AG04450 (cell line): ENCODE data around the gene ENOX1. TPM values are rescaled to one million over a fixed set of nuclear protein-coding genes. Genes with fewer than 3 reads are reported as not detected.

Source experiments
- CTCF ChIA-PET: fragments of 300-600, 350-600 bp; formaldehyde crosslinking; extraction: SDS; loops from one replicate; lab custom pipeline; 2022; ENCODE audit warnings: antibody characterized with exemption, inconsistent platforms; lab: Charles Lee
- POLR2A ChIA-PET: fragments of 350-600 bp; formaldehyde crosslinking; extraction: SDS; loops from one replicate; lab custom pipeline; 2021; ENCODE audit warnings: antibody characterized with exemption, inconsistent platforms; lab: Yijun Ruan, JAX
- DNase-seq: peaks from one replicate; pipeline ENCODE4 v3.0.0-alpha.2; 2011; ENCODE audit warnings: low read depth, low spot score
- H3K27ac ChIP-seq: one replicate; pipeline ENCODE4 v1.5.1; 2012; ENCODE audit warnings: low read depth, low read length, control low read depth
- H3K27me3 ChIP-seq: one replicate; pipeline ENCODE4 v1.6.0; 2012; ENCODE audit warnings: low read length; ENCODE audit not compliant: control insufficient read depth, insufficient read depth
- H3K4me3 ChIP-seq: 2 replicates; pipeline ENCODE4 v1.5.1; 2011; ENCODE audit warnings: mild to moderate bottlenecking, low read depth, low read length, control low read depth
- H3K9me3 ChIP-seq: 2 replicates; pipeline ENCODE4 v1.5.1; 2012; ENCODE audit warnings: low read length; ENCODE audit not compliant: control insufficient read depth, insufficient read depth
- polyA plus RNA-seq: library from polyadenylated mRNA; depleted of rRNA; stranded (reverse); fragments of >200 nt; gene quantifications from 2 replicates; pipeline ENCODE4 v1.2.3, GENCODE V29; 2011
- TF ChIP-seq, protein P1 (sequence below): IDR thresholded peaks from 2 replicates; pipeline ENCODE4 v1.5.1; 2011; ENCODE audit warnings: low read depth, low read length, control low read depth, inconsistent platforms

Gene ENOX1
- polyA plus RNA-seq, 1 experiment, result 3.9 TPM

DNA sequence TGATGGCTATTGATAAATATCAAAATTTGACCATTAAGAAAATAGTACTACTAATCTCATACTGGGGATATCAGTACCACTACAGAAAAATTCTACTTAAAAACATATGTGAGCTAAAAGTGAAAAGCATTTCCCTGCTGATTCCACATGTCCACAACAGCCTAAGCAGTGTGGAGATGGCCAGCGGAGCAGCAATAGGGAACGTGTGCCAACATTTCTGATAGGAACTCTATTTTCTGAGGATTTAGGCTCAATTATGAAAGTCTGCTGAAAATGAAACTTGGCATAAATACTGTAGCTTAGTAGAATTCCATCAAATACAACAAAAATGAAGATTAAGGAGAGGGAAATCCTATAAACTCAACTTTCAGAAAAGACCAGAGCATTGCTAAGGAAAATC, 311.6 kb downstream of the ENOX1 start:
- no peaks in the 10 kb centered on the region for H3K27me3 ChIP-seq
- CTCF ChIA-PET, result no interaction called here
- no peaks in the 10 kb centered on the region for H3K9me3 ChIP-seq
- POLR2A ChIA-PET, result no interaction called here
- no peak for DNase-seq
- TF ChIP-seq, protein P1, sequence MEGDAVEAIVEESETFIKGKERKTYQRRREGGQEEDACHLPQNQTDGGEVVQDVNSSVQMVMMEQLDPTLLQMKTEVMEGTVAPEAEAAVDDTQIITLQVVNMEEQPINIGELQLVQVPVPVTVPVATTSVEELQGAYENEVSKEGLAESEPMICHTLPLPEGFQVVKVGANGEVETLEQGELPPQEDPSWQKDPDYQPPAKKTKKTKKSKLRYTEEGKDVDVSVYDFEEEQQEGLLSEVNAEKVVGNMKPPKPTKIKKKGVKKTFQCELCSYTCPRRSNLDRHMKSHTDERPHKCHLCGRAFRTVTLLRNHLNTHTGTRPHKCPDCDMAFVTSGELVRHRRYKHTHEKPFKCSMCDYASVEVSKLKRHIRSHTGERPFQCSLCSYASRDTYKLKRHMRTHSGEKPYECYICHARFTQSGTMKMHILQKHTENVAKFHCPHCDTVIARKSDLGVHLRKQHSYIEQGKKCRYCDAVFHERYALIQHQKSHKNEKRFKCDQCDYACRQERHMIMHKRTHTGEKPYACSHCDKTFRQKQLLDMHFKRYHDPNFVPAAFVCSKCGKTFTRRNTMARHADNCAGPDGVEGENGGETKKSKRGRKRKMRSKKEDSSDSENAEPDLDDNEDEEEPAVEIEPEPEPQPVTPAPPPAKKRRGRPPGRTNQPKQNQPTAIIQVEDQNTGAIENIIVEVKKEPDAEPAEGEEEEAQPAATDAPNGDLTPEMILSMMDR, result no peak
- H3K27ac ChIP-seq, result no peak overlapping the region
- no peak overlapping the region for H3K4me3 ChIP-seq

- CTCF ChIA-PET, result no interaction called here
- Histone ChIP-seq H3K4me3 (no peak overlapping the region), H3K27me3 (no peaks in the 10 kb centered on the region), H3K9me3 (no peaks in the 10 kb centered on the region), H3K27ac (no peak overlapping the region)
- POLR2A ChIA-PET, result no interaction called here
- TF ChIP-seq, protein P1, result no peak
- DNase-seq, result no peak
Observed at GRCh38 chr13:43473437-43473836, 313.3 kb downstream of the ENOX1 start.

GRCh38 chr13:43472980-43473379, 313.8 kb downstream of the ENOX1 start:
- CTCF ChIA-PET, result no interaction called here
- H3K9me3 ChIP-seq, result no peaks in the 10 kb centered on the region
- TF ChIP-seq, protein P1, result no peak
- POLR2A ChIA-PET, result no interaction called here
- H3K27ac ChIP-seq, result no peak overlapping the region
- H3K4me3 ChIP-seq, result no peak overlapping the region
- no peaks in the 10 kb centered on the region for H3K27me3 ChIP-seq
- DNase-seq, result no peak

DNA sequence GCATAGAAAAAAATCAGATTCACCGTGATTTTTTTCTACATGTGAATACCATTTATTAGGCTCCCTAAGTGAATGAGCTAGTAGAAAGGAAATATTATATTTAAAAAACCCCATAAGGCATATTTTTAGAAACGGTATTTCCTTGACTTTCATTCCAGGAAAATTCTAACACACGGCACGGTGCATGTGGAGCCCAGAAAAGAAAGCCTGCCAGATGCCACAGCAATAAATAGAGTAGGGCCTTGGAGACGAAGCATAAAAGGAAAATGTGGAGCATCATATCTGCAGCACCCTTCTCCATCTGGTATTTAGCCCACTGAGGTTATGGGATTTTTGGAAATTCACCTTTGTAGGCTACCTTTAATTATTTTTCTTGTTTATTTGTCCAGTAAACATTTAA, 314.4 kb downstream of the ENOX1 start:
- CTCF ChIA-PET, result no interaction called here
- H3K27me3 ChIP-seq, result no peaks in the 10 kb centered on the region
- DNase-seq, result no peak
- TF ChIP-seq, protein P1, result no peak
- POLR2A ChIA-PET, result no interaction called here
- H3K9me3 ChIP-seq, result no peaks in the 10 kb centered on the region
- no peak overlapping the region for H3K4me3 ChIP-seq
- no peak overlapping the region for H3K27ac ChIP-seq

DNA sequence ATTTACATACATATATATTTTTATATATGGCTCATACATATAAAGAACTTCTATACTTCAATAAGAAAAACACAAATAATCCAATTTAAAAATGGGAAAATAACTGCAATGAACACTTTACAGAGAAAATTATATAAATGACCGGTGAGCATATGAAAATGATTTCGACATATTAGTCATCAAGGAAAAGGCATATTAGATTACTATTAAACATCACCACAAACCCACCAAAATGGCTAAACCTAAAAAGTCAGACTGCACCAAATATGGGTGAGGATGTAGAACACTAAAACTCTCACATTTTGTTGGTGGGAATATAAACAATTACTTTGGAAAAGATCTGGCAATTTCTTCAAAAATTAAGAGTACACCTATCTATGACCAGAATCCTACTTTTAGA, 316.2 kb downstream of the ENOX1 start:
- CTCF ChIA-PET, result no interaction called here
- Histone ChIP-seq H3K9me3 (no peaks in the 10 kb centered on the region), H3K27ac (no peak overlapping the region), H3K4me3 (no peak overlapping the region), H3K27me3 (no peaks in the 10 kb centered on the region)
- no peak for DNase-seq
- TF ChIP-seq, protein P1, result no peak
- POLR2A ChIA-PET, result no interaction called here
